ENCODE data around the gene ZNF841. TPM values are rescaled to one million over a fixed set of nuclear protein-coding genes. Genes with fewer than 3 reads are reported as not detected.

Gene ZNF841
- total RNA-seq, 1 experiment from 2014 or later = 23.3 TPM

DNA sequence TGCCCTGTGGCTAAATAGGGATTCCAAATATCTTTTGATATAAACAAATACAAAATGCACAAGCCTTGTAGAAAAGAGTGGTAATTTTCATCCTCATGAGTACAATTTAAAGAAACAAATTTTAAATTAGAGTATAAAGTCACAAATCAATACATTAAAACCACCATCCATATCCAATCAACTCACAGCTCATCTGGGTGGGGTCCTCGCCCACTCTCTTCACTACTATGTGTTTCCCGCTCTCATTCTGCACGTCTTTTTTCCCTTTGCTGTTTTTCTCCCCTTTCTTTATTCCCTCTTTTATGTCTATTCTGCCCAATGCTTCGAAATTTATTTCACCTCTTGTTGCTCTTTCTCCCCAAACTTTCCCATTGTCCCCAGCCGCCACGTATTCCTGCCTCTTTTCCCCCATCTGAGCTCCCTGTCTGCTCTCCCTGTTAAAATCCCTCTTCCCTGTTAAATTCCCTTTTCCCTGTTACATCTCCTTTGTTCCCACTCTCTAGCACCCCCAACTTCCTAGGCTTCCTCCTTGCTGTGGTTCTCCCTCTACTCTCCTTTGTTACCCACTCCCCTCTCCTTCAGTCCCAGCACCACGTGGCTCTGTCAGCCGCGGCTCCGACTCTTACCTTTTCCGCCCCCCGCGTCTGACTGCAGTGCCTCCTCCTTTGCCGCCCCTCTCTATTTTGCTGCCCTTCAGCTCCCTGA, 42.9 kb upstream of the ZNF841 start:
- no peak overlapping the region for H2BK15ac ChIP-seq (ENCODE audit: low read depth, low read length)
- peaks cover 21 to 52% of the 10 kb centered on the region in 2 experiments for H3K9me3 Mint-ChIP-seq
- peaks cover 14% of the 10 kb centered on the region for H3K23me2 ChIP-seq (ENCODE audit: insufficient read length, low read depth, low read length, poor library complexity, severe bottlenecking)
- H3K4ac ChIP-seq (ENCODE audit: low read depth, low read length) = no peak overlapping the region; the same call in 1 of the 2 replicates
- peak overlapping the region; percentile 20 for H3T11ph ChIP-seq (ENCODE audit: low read length)
- peak overlapping the region; percentile 81 for H3K9ac ChIP-seq (ENCODE audit: extremely low read depth, insufficient read length, low read length)
- no CpG with 5 or more reads among the region's 14 CpGs for WGBS (ENCODE audit: extremely low coverage, insufficient read length, low lambda C conversion rate)
- no peak overlapping the region for H2BK12ac ChIP-seq (ENCODE audit: insufficient read length, low read depth, low read length)
- no peaks in the 10 kb centered on the region for H3K79me1 ChIP-seq (ENCODE audit: insufficient read depth, low read depth, low read length, poor library complexity, severe bottlenecking)
- no peaks in the 10 kb centered on the region for H3K4me1 ChIP-seq (ENCODE audit: insufficient read depth, low read length)
- H2AK5ac ChIP-seq (ENCODE audit: insufficient read length, low read length) = no peak overlapping the region
- H3K79me2 ChIP-seq (ENCODE audit: insufficient read depth, low read length) = peaks cover 16% of the 10 kb centered on the region; the same call in 1 of the 2 replicates
- DNase-seq = peak; percentile 69
- H3K27me3 ChIP-seq (ENCODE audit: insufficient read depth, low read length) = no peaks in the 10 kb centered on the region
- no peak overlapping the region for H2AFZ ChIP-seq (ENCODE audit: low read length)
- H4K5ac ChIP-seq (ENCODE audit: insufficient read length, low read depth, low read length) = peak overlapping the region; percentile 83
- TF ChIP-seq, protein P1, sequence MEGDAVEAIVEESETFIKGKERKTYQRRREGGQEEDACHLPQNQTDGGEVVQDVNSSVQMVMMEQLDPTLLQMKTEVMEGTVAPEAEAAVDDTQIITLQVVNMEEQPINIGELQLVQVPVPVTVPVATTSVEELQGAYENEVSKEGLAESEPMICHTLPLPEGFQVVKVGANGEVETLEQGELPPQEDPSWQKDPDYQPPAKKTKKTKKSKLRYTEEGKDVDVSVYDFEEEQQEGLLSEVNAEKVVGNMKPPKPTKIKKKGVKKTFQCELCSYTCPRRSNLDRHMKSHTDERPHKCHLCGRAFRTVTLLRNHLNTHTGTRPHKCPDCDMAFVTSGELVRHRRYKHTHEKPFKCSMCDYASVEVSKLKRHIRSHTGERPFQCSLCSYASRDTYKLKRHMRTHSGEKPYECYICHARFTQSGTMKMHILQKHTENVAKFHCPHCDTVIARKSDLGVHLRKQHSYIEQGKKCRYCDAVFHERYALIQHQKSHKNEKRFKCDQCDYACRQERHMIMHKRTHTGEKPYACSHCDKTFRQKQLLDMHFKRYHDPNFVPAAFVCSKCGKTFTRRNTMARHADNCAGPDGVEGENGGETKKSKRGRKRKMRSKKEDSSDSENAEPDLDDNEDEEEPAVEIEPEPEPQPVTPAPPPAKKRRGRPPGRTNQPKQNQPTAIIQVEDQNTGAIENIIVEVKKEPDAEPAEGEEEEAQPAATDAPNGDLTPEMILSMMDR (conservative IDR thresholded peaks at IDR 0.05) = no peak
- H2BK20ac ChIP-seq (ENCODE audit: low read depth, low read length, poor library complexity, severe bottlenecking) = no peak overlapping the region
- peak overlapping the region; percentile 56 for H3K4me2 ChIP-seq (ENCODE audit: insufficient read depth, insufficient read length, low read length)
- H3K27ac ChIP-seq (ENCODE audit: insufficient read length, low read depth, low read length) = peak overlapping the region; percentile 5
- H3K27me3 Mint-ChIP-seq (ENCODE audit: low read depth) = no peaks in the 10 kb centered on the region
- peaks cover 2% of the 10 kb centered on the region for H4K20me1 ChIP-seq (ENCODE audit: control insufficient read depth, insufficient read depth, insufficient read length)
- no peaks in the 10 kb centered on the region for H3K9me3 ChIP-seq (ENCODE audit: control insufficient read depth, low read depth, low read length)
- peak overlapping the region; percentile 62; the same call in 1 of the 2 replicates for H3K14ac ChIP-seq (ENCODE audit: insufficient read depth, low read length)
- H3K4me1 Mint-ChIP-seq = peaks cover 13 to 20% of the 10 kb centered on the region in 2 experiments
- H3K18ac ChIP-seq (ENCODE audit: insufficient read length, low read depth, low read length) = peak overlapping the region; percentile 72
- H3K27ac Mint-ChIP-seq = peak overlapping the region; percentile 73 to 98 (median 98)
- no peak overlapping the region for H3K23ac ChIP-seq (ENCODE audit: insufficient read length, low read depth, low read length)
- peaks cover 38 to 51% (median 49%) of the 10 kb centered on the region in 3 experiments for H3K36me3 Mint-ChIP-seq (ENCODE audit: insufficient read depth in 1 of 3, low read depth in 3 of 3)
- no peak overlapping the region for H3K56ac ChIP-seq (ENCODE audit: insufficient read length, low read depth, low read length)
- no peak overlapping the region for H2BK120ac ChIP-seq (ENCODE audit: low read depth, low read length, poor library complexity, severe bottlenecking)
- H4K91ac ChIP-seq (ENCODE audit: insufficient read length, low read depth, low read length) = no peak overlapping the region
- H3K4me3 Mint-ChIP-seq = peak overlapping the region; percentile 94 to 95
- no peak overlapping the region for H4K8ac ChIP-seq (replicated peaks; ENCODE audit: insufficient read length, low read depth, low read length)
- H2BK5ac ChIP-seq (ENCODE audit: insufficient read length, low read length) = no peak overlapping the region

All from H9 (cell line).